ENCODE results near the gene POC1A. TPM values are rescaled to one million over a fixed set of nuclear protein-coding genes. Genes with fewer than 3 reads are reported as not detected.

The POC1A gene
- total and polyA plus RNA-seq, 10 donors, result 1.6 to 4.4 (median 2.9) TPM

DNA sequence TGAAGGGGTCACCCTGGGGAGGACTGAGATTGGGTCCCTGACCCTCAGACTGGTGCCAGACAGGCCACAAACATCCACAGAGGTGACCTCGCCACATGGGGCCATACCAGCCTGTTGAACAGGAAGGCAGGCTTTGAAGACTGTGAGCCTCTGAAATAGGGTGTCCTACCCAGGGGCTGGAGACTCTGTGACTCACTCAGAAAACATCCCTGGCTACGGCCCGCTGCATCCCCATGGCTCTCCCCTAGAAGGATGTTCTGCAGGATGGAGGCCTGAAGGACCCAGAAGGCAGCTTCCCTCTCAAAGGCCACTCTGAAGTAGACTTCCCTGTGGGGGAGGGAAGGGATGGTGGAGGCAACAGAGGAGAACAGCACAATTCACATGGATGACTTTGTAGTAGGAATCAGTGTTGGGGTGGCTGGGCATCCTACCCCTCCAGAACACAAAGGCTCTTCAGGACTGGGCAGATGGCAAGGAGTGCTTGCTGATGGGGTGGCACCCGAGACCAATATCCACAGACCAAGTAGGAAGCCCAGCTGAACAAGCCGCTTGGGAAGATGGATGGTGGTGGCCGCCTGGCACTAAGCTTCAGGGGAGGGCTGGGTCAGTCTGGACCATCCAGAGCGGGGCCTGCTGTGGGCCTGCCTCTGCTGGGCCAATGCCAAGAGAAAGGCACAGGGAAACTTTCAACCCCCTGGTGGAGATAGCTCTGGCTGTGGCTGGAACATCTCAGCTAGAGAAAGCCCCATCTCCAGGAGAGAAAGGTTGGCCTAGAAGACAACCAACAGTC lies 60.3 kb downstream of the POC1A start:
- Histone ChIP-seq H3K27me3 (replicated peaks in 1 of 7) (no peaks in the 10 kb centered on the region), H3K4me3 (no peak overlapping the region), H3K9me3 (no peaks in the 10 kb centered on the region), H3K27ac (no peak overlapping the region), H3K4me1 (peaks cover 0 to 15% (median 2%) of the 10 kb centered on the region in 6 donors), H3K36me3 (peaks cover 0 to 48% (median 0%) of the 10 kb centered on the region in 6 donors)
- TF ChIP-seq POLR2A (IDR thresholded peaks at IDR 0.05) (no peak), POLR2AphosphoS5 (IDR thresholded peaks at IDR 0.05) (no peak)
- TF ChIP-seq, protein P1, sequence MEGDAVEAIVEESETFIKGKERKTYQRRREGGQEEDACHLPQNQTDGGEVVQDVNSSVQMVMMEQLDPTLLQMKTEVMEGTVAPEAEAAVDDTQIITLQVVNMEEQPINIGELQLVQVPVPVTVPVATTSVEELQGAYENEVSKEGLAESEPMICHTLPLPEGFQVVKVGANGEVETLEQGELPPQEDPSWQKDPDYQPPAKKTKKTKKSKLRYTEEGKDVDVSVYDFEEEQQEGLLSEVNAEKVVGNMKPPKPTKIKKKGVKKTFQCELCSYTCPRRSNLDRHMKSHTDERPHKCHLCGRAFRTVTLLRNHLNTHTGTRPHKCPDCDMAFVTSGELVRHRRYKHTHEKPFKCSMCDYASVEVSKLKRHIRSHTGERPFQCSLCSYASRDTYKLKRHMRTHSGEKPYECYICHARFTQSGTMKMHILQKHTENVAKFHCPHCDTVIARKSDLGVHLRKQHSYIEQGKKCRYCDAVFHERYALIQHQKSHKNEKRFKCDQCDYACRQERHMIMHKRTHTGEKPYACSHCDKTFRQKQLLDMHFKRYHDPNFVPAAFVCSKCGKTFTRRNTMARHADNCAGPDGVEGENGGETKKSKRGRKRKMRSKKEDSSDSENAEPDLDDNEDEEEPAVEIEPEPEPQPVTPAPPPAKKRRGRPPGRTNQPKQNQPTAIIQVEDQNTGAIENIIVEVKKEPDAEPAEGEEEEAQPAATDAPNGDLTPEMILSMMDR (IDR thresholded peaks at IDR 0.05 in 8 of 11, conservative IDR thresholded peaks at IDR 0.05 in 3 of 11), result no peak
- WGBS, 5 donors, result 80 to 96% (median 93%) methylated on average over 6 to 7 of the region's 7 CpGs
- intact Hi-C loops (cut with DNase I; ENCODE audit: low total_unique reads), result no loop called here
- peak; percentile 41 for DNase-seq

DNA sequence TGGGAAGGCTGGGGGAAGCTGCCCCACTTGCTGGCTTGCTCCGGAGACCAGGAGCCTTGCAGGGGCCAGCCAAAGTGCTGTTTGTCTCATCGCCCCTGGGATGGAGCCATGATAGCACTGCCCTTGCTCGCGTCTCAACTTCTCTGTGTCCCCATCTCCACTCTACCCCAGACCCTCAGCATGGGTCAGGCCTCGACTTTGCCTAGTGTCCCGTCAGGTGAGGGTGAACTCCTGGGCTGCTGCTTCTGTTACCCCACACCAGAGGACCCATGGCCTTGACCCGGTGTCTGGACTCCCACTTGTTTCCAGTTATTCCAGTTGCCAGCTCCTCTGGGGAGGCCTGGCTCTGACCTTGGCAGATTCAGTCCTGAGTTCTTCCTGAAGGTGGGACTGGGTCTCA lies 61.3 kb downstream of the POC1A start:
- DNase-seq, result peak; percentile 54
- Histone ChIP-seq H3K4me3 (no peak overlapping the region), H3K27ac (no peak overlapping the region), H3K4me1 (peaks cover 0 to 26% (median 11%) of the 10 kb centered on the region in 6 donors), H3K27me3 (replicated peaks in 1 of 7) (no peaks in the 10 kb centered on the region), H3K36me3 (peaks cover 0 to 46% (median 0%) of the 10 kb centered on the region in 6 donors), H3K9me3 (no peaks in the 10 kb centered on the region)
- TF ChIP-seq POLR2AphosphoS5 (IDR thresholded peaks at IDR 0.05), result no peak
- no peak for TF ChIP-seq POLR2A (IDR thresholded peaks at IDR 0.05)
- TF ChIP-seq, protein P1 (IDR thresholded peaks at IDR 0.05 in 8 of 11, conservative IDR thresholded peaks at IDR 0.05 in 3 of 11), result no peak
- WGBS, 5 donors, result 87 to 96% (median 92%) methylated on average over 7 of the region's 7 CpGs
- intact Hi-C loops (cut with DNase I; ENCODE audit: low total_unique reads), result no loop called here

DNA sequence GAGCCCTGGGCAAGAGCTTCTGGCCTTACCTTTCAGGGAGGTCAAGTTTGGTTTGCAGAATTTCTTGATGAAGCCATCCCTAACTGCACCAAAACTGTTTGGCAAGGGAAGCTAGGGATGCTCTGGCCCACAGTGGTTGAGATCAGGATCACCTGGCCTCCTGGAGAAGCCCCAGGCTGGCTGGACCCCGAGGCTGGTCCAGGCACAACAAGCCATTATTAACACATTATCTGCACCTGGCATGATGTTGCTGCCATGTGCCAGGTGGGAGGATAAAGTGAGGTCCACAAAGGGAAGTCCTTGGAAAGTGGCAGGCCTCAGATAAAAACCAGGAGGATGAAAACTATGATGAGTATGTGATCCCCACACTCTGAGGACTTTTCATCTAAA lies 62.0 kb downstream of the POC1A start:
- peaks cover 0 to 40% (median 0%) of the 10 kb centered on the region in 6 donors for H3K36me3 ChIP-seq
- no peaks in the 10 kb centered on the region for H3K9me3 ChIP-seq
- no peak overlapping the region for H3K27ac ChIP-seq
- H3K4me1 ChIP-seq, result peaks cover 0 to 32% (median 16%) of the 10 kb centered on the region in 6 donors
- intact Hi-C loops (cut with DNase I; ENCODE audit: low total_unique reads), result no loop called here
- WGBS, 5 donors, result 67 to 100% (median 86%) methylated on average over 1 of the region's 1 CpG
- H3K27me3 ChIP-seq (replicated peaks in 1 of 7), result no peaks in the 10 kb centered on the region
- no peak for DNase-seq
- H3K4me3 ChIP-seq, result no peak overlapping the region
- TF ChIP-seq POLR2AphosphoS5 (IDR thresholded peaks at IDR 0.05) (no peak), POLR2A (IDR thresholded peaks at IDR 0.05) (no peak)
- TF ChIP-seq, protein P1 (IDR thresholded peaks at IDR 0.05 in 8 of 11, conservative IDR thresholded peaks at IDR 0.05 in 3 of 11), result no peak

DNA sequence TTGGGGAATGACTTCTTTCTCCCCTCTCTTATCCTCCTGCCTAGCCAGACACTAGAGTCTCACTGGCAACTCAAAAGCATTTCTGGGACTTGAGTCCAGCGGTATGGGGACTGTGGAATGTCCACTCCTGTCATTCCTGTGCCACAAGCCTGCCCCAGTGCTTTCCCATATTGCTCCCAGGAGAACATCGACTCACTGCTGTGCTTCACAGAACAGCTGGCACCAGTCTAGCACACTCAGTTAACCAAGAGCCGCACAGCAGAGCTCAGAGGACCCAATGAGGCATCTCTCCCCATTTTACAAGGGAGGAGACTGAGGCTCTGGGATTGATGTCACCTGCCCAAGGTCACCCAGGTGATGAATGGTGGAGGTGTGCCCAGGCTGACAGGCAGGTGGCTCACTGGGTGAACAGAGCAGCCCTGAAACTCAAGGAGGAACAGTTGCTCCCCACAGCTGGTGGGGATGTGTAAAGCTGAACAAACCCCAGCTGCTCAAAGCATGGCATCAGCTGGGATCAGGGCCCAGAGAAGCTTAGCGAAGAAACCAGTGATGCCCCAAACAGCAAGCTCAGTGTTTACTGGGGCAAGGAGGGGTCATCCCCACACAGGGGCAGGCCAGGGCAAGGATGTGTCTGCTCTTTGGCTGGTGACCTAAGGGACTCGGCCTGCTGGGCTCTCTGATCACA lies 62.5 kb downstream of the POC1A start:
- intact Hi-C loops (cut with DNase I; ENCODE audit: low total_unique reads), result no loop called here
- peaks cover 0 to 38% (median 21%) of the 10 kb centered on the region in 6 donors for H3K4me1 ChIP-seq
- WGBS, 5 donors, result 85 to 95% (median 93%) methylated on average over 5 of the region's 5 CpGs
- peaks cover 0 to 34% (median 0%) of the 10 kb centered on the region in 6 donors for H3K36me3 ChIP-seq
- no peak overlapping the region for H3K27ac ChIP-seq
- TF ChIP-seq, protein P1 (IDR thresholded peaks at IDR 0.05 in 8 of 11, conservative IDR thresholded peaks at IDR 0.05 in 3 of 11), result no peak
- DNase-seq, result peak; percentile 61
- no peaks in the 10 kb centered on the region for H3K9me3 ChIP-seq
- no peaks in the 10 kb centered on the region for H3K27me3 ChIP-seq (replicated peaks in 1 of 7)
- H3K4me3 ChIP-seq, result no peak overlapping the region
